Endothelial cell of umbilical vein (primary cell): ENCODE results near the gene TRRAP. TPM values are rescaled to one million over a fixed set of nuclear protein-coding genes. Genes with fewer than 3 reads are reported as not detected.

ENCODE experiments used
- BruUV-seq: library from RNA; stranded (reverse); fragments of 400-500 nt; replicated peaks from 2 replicates; lab custom pipeline; 2021; lab: Mats Ljungman, UMichigan
- CTCF ChIA-PET: fragments of 300-600, 350-600 bp; sonication (Branson Sonifier 250); formaldehyde crosslinking; loops from one replicate; lab custom pipeline; 2021; ENCODE audit warnings: antibody characterized with exemption, inconsistent platforms; lab: Charles Lee
- POLR2A ChIA-PET: fragments of 300-600, 350-600 bp; sonication (Branson Sonifier 250); formaldehyde crosslinking; loops from one replicate; lab custom pipeline; 2021; ENCODE audit warnings: antibody characterized with exemption, inconsistent platforms; lab: Charles Lee
- DNase-seq: peaks from one replicate; pipeline ENCODE4 v3.0.0-alpha.2; 2011; ENCODE audit warnings: low read depth, low spot score
- FAIRE-seq: peaks from 2 replicates; lab custom pipeline; 2011; peaks lifted over from hg19 to GRCh38; lab: Jason Lieb, UNC
- H2AFZ ChIP-seq: 2 replicates; pipeline ENCODE4 v1.6.0; 2012; ENCODE audit warnings: low read depth, low read length, control low read depth, inconsistent platforms
- H3K27ac ChIP-seq: 2 replicates; pipeline ENCODE4 v1.5.1; 2011; ENCODE audit warnings: low read depth, mild to moderate bottlenecking, control low read depth, low read length, moderate library complexity; ENCODE audit not compliant: insufficient read depth
- H3K27me3 ChIP-seq, 2 experiments: 2 replicates each; pipeline versions ENCODE4 v1.6.0 to v1.6.1; 2011; ENCODE audit warnings: low read length in 2 of 2, mixed read lengths in 1 of 2; ENCODE audit not compliant: control insufficient read depth in 2 of 2, insufficient read depth in 2 of 2
- H3K36me3 ChIP-seq, 2 experiments: 2 replicates in 1 of 2; 3 replicates in 1 of 2; pipeline ENCODE4 v1.5.1; 2011; ENCODE audit warnings: low read length in 2 of 2, mild to moderate bottlenecking in 1 of 2, moderate library complexity in 1 of 2; ENCODE audit not compliant: control insufficient read depth in 2 of 2, insufficient read depth in 2 of 2; ENCODE audit errors: extremely low read depth in 1 of 2
- H3K4me1 ChIP-seq: 3 replicates; pipeline ENCODE4 v1.5.1; 2011; ENCODE audit warnings: mild to moderate bottlenecking, low read length; ENCODE audit not compliant: control insufficient read depth, insufficient read depth; ENCODE audit errors: extremely low read depth
- H3K4me2 ChIP-seq: 2 replicates; pipeline ENCODE4 v1.6.1; 2011; ENCODE audit warnings: low read length, control low read depth, mixed read lengths; ENCODE audit not compliant: insufficient read depth
- H3K4me3 ChIP-seq, 3 experiments: fragments of 200-600 bp in 1 of 3; sonication (generic), shearing (Covaris generic) in 1 of 3; replicated peaks in 1 of 3; 2 replicates each; pipeline ENCODE4 v1.5.1; 2011 to 2016; ENCODE audit warnings: control low read depth in 3 of 3, low read length in 3 of 3, mild to moderate bottlenecking in 2 of 3, inconsistent platforms in 1 of 3, low read depth in 1 of 3, moderate library complexity in 1 of 3; ENCODE audit not compliant: insufficient read depth in 1 of 3
- H3K79me2 ChIP-seq: 2 replicates; pipeline ENCODE4 v1.6.0; 2012; ENCODE audit warnings: low read length, inconsistent platforms; ENCODE audit not compliant: control insufficient read depth, insufficient read depth
- H3K9ac ChIP-seq: replicated peaks from 2 replicates; pipeline ENCODE3; 2011; ENCODE audit warnings: low read length, control low read depth; ENCODE audit not compliant: insufficient read depth; ENCODE audit errors: extremely low read depth
- H3K9me1 ChIP-seq: replicated peaks from 3 replicates; pipeline ENCODE4 v1.6.0; 2011; ENCODE audit warnings: mild to moderate bottlenecking, low read length; ENCODE audit not compliant: control insufficient read depth, insufficient read depth; ENCODE audit errors: extremely low read depth
- H3K9me3 ChIP-seq: replicated peaks from 2 replicates; pipeline ENCODE4 v1.5.1; 2012; ENCODE audit warnings: low read length, inconsistent platforms; ENCODE audit not compliant: control insufficient read depth, insufficient read depth
- H4K20me1 ChIP-seq: replicated peaks from 2 replicates; pipeline ENCODE3; 2011; ENCODE audit warnings: mild to moderate bottlenecking, low read length; ENCODE audit not compliant: control insufficient read depth, insufficient read depth; ENCODE audit errors: extremely low read depth
- EZH2 ChIP-seq: IDR thresholded peaks from 2 replicates; pipeline ENCODE4 v1.6.1; 2012; ENCODE audit warnings: borderline replicate concordance, low read depth, mild to moderate bottlenecking, moderate library complexity, low read length, inconsistent platforms; ENCODE audit not compliant: severe bottlenecking
- FOS ChIP-seq: IDR thresholded peaks from 2 replicates; pipeline ENCODE4 v1.6.1; 2011; ENCODE audit warnings: mild to moderate bottlenecking, low read length, moderate library complexity, borderline replicate concordance; ENCODE audit not compliant: insufficient read depth
- GATA2 ChIP-seq: IDR thresholded peaks from 2 replicates; pipeline ENCODE4 v1.7.0; 2011; ENCODE audit warnings: low read depth, mild to moderate bottlenecking, moderate library complexity, mixed read lengths, low read length; ENCODE audit not compliant: insufficient read length, insufficient read depth
- JUN ChIP-seq: IDR thresholded peaks from 2 replicates; pipeline ENCODE4 v1.6.1; 2011; ENCODE audit warnings: borderline replicate concordance, low read depth; ENCODE audit not compliant: insufficient read length, insufficient read depth
- MYC ChIP-seq: IDR thresholded peaks from one replicate; pipeline ENCODE4 v1.6.1; 2011; ENCODE audit warnings: mild to moderate bottlenecking, low read depth, low read length
- POLR2A ChIP-seq: IDR thresholded peaks from 2 replicates; pipeline ENCODE4 v1.6.1; 2012; ENCODE audit warnings: low read depth, mild to moderate bottlenecking, control low read depth, low read length
- POLR2AphosphoS5 ChIP-seq: IDR thresholded peaks from 2 replicates; pipeline ENCODE4 v1.6.1; 2012; ENCODE audit warnings: low read depth, mild to moderate bottlenecking, control low read depth, low read length, moderate library complexity; ENCODE audit not compliant: insufficient read depth
- dilution Hi-C: fragments of 300-500 bp; cut with MboI; formaldehyde crosslinking; loops from one replicate; pipeline ENCODE4 v1.15.0; 2019; ENCODE audit warnings: low sequenced_read_pairs; ENCODE audit not compliant: extremely low pct_ligation_motif_present
- intact Hi-C: fragments of 100-400 bp; cut with micrococcal nuclease; formaldehyde crosslinking; loops from one replicate; pipeline ENCODE4 v1.10.0; 2022
- polyA plus RNA-seq, 4 experiments: library from polyadenylated mRNA; depleted of rRNA in 3 of 4; stranded (reverse) in 3 of 4; unstranded in 1 of 4; fragments of >200 nt; gene quantifications; 2 replicates each; pipeline versions ENCODE4 v1.2.1 to v1.2.3, GENCODE V29; 2011 to 2012; ENCODE audit warnings: missing spikeins in 1 of 4
- total RNA-seq: library from RNA; stranded (reverse); gene quantifications from 2 replicates; pipeline ENCODE4 v1.2.3, GENCODE V29; 2021
- TF ChIP-seq, protein P1 (sequence below), 2 donors: IDR thresholded peaks; 1 replicate in 1 of 2; 2 replicates in 1 of 2; pipeline ENCODE4 v1.5.1; 2011; ENCODE audit warnings: low read length in 2 of 2, mild to moderate bottlenecking in 2 of 2, moderate library complexity in 2 of 2, control low read depth in 1 of 2, inconsistent platforms in 1 of 2, low read depth in 1 of 2; ENCODE audit not compliant: insufficient read depth in 1 of 2; ENCODE audit errors: extremely low read depth in 1 of 2
- TF ChIP-seq, protein P2 (sequence below): IDR thresholded peaks from 2 replicates; pipeline ENCODE4 v1.6.1; 2011; ENCODE audit not compliant: insufficient read depth, insufficient read length

Gene TRRAP
- total and polyA plus RNA-seq, 2 donors (not counting 3 experiments of a cell fraction or from before 2014, with no cell fraction given) = 21.8 to 45.8 TPM

DNA sequence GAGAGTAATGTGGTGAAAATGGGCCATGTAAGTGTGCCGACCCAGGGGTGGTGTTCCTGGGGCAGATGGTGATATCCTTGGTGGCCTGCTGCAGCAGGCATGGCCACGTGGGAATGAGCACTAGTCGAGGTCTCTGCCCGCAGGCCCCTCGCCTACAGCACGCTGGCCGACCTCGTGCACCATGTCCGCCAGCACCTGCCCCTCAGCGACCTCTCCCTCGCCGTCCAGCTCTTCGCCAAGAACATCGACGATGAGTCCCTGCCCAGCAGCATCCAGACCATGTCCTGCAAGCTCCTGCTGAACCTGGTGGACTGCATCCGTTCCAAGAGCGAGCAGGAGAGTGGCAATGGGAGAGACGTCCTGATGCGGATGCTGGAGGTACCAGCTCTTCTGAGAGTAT lies 30.3 kb downstream of the TRRAP start:
- no peaks in the 10 kb centered on the region for H3K9me1 ChIP-seq
- no peaks in the 10 kb centered on the region for H3K4me1 ChIP-seq
- peaks cover 21 to 46% of the 10 kb centered on the region in 2 experiments for H3K36me3 ChIP-seq
- no peak for TF ChIP-seq JUN
- TF ChIP-seq EZH2 = no peak
- no peak for TF ChIP-seq MYC
- TF ChIP-seq GATA2 = no peak
- TF ChIP-seq FOS = no peak
- TF ChIP-seq POLR2A = no peak
- TF ChIP-seq POLR2AphosphoS5 = no peak
- TF ChIP-seq, protein P1, sequence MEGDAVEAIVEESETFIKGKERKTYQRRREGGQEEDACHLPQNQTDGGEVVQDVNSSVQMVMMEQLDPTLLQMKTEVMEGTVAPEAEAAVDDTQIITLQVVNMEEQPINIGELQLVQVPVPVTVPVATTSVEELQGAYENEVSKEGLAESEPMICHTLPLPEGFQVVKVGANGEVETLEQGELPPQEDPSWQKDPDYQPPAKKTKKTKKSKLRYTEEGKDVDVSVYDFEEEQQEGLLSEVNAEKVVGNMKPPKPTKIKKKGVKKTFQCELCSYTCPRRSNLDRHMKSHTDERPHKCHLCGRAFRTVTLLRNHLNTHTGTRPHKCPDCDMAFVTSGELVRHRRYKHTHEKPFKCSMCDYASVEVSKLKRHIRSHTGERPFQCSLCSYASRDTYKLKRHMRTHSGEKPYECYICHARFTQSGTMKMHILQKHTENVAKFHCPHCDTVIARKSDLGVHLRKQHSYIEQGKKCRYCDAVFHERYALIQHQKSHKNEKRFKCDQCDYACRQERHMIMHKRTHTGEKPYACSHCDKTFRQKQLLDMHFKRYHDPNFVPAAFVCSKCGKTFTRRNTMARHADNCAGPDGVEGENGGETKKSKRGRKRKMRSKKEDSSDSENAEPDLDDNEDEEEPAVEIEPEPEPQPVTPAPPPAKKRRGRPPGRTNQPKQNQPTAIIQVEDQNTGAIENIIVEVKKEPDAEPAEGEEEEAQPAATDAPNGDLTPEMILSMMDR (IDR thresholded peaks at IDR 0.05; ENCODE audit: extremely low read depth in 1 of 2, insufficient read depth in 1 of 2, low read depth in 1 of 2, low read length in 2 of 2) = no peak
- TF ChIP-seq, protein P2, sequence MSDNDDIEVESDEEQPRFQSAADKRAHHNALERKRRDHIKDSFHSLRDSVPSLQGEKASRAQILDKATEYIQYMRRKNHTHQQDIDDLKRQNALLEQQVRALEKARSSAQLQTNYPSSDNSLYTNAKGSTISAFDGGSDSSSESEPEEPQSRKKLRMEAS = no peak
- H3K9me3 ChIP-seq = no peaks in the 10 kb centered on the region
- no peak overlapping the region for H2AFZ ChIP-seq
- H3K9ac ChIP-seq = no peak overlapping the region
- no TSS peak for BruUV-seq
- H3K79me2 ChIP-seq = no peaks in the 10 kb centered on the region
- ChIA-PET CTCF (interaction anchor here (0.7 kb wide), 1 partner anchor 442 kb away, joined by 3 read pairs; no protein-coding TSS in a partner anchor), POLR2A (no interaction called here)
- peaks cover 2% of the 10 kb centered on the region for H4K20me1 ChIP-seq
- no peak overlapping the region for H3K4me2 ChIP-seq
- dilution Hi-C loops (no loop called here), intact Hi-C loops (no loop called here)
- H3K4me3 ChIP-seq = no peak overlapping the region
- FAIRE-seq = no peak
- H3K27me3 ChIP-seq = no peaks in the 10 kb centered on the region
- DNase-seq = no peak
- H3K27ac ChIP-seq = no peak overlapping the region
